SK-N-DZ (cell line): Measurements from ENCODE around the gene NUP93.
A peak's percentile ranks its signal among the peaks of the same experiment; 100 is the strongest.
"Not testable (repeated sequence)": the region's sequence is repeated elsewhere in the genome, so short reads cannot be mapped to it uniquely, and the experiment has no call there.

Experiments
- DNase-seq: peaks from one replicate; pipeline ENCODE4 v3.0.0-alpha.2; 2015; ENCODE audit warnings: low spot score

NUP93 gene

GRCh38 chr16:56868175-56868574 lies 138.2 kb downstream of the NUP93 start:
- no peak for DNase-seq

GRCh38 chr16:56868766-56869165 lies 138.8 kb downstream of the NUP93 start:
- not testable (repeated sequence) for DNase-seq

GRCh38 chr16:56869513-56870275 lies 139.8 kb downstream of the NUP93 start:
- DNase-seq, result no peak

GRCh38 chr16:56870276-56870888 lies 140.5 kb downstream of the NUP93 start:
- no peak for DNase-seq

- no peak for DNase-seq
Observed at GRCh38 chr16:56871172-56871593, 141.3 kb downstream of the NUP93 start.

GRCh38 chr16:56872863-56873391 lies 143.0 kb downstream of the NUP93 start:
- DNase-seq, result no peak

GRCh38 chr16:56874800-56875199 lies 144.9 kb downstream of the NUP93 start:
- DNase-seq, result peak; percentile 94

- DNase-seq, result no peak
Observed at GRCh38 chr16:56876048-56876447, 146.1 kb downstream of the NUP93 start.

GRCh38 chr16:56877486-56878182 lies 147.7 kb downstream of the NUP93 start:
- DNase-seq, result no peak

GRCh38 chr16:56878282-56878854 lies 148.4 kb downstream of the NUP93 start:
- DNase-seq, result no peak

- DNase-seq, result no peak
Observed at GRCh38 chr16:56879276-56879675, 149.3 kb downstream of the NUP93 start.

GRCh38 chr16:56880176-56880575 lies 150.2 kb downstream of the NUP93 start:
- DNase-seq, result no peak

- DNase-seq, result no peak
Observed at GRCh38 chr16:56880685-56881084, 150.8 kb downstream of the NUP93 start.

- DNase-seq, result no peak
Observed at GRCh38 chr16:56882077-56882800, 152.3 kb downstream of the NUP93 start.

GRCh38 chr16:56883586-56883985 lies 153.7 kb downstream of the NUP93 start:
- no peak for DNase-seq

GRCh38 chr16:56884026-56884582 lies 154.2 kb downstream of the NUP93 start:
- no peak for DNase-seq

- not testable (repeated sequence) for DNase-seq
Observed at GRCh38 chr16:56884929-56885328, 155.0 kb downstream of the NUP93 start.

GRCh38 chr16:56885446-56886162 lies 155.7 kb downstream of the NUP93 start:
- DNase-seq, result no peak

GRCh38 chr16:56886296-56886695 lies 156.4 kb downstream of the NUP93 start:
- no peak for DNase-seq

GRCh38 chr16:56886826-56887225 lies 156.9 kb downstream of the NUP93 start:
- no peak for DNase-seq
